Activated CD8-positive, alpha-beta memory T cell treated with anti-CD3 and anti-CD28 coated beads, Interleukin-2, amount 50 U/mL, for 48 hours (primary cell): ENCODE data around the gene SAMD8.
"Not testable (repeated sequence)": the region's sequence is repeated elsewhere in the genome, so short reads cannot be mapped to it uniquely, and the experiment has no call there.

Experiments
- DNase-seq: peaks from one replicate; pipeline ENCODE4 v3.0.0-alpha.2; 2020

SAMD8 gene

GRCh38 chr10:75146780-75147179, 35.3 kb downstream of the SAMD8 start:
- DNase-seq: no peak

GRCh38 chr10:75150656-75151055, 39.2 kb downstream of the SAMD8 start:
- no peak for DNase-seq

GRCh38 chr10:75159519-75159918, 48.1 kb downstream of the SAMD8 start:
- DNase-seq: no peak

DNA sequence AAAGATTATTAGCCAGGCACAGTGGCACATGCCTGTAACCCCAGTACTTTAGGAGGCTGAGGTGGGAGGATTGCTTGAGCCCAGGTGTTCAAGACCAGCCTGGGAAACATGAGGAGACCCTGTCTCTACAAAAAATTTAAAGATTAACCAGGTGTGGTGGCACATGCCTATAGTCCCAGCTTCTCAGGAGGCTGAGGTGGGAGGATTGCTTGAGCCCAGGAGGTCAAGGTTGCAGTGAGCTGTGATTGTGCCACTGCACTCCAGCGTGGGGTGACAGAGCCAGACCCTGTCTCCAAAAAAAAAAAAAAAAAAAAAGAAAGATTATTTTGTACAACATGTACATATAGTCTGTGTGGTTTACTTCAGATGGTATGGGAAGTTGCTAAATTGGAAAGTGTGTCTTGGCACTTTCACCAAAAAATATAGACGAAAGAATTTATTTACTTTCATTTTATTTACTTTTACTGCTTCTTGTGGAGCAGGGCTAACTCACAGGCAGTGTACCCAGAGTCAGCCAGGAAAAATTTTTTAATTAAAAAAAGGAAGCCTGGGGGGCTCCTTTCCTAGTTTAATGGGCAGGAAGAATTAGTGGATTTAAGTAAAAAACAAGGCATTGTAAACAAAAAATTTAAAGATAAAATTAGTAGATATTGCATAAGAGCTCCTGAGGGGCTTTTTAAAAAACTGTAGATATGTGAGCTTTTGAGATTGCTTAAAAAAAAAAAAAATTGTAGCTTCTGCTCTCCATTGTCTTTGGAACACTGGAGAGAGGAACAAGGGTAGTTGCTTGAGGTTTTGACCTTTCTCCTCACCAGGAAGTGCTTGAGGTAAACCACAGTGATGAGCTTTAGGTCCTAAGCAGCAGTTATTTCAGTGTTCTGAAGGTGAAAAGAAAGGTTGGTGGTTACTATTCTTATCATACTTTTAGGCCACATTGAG, 54.5 kb downstream of the SAMD8 start:
- no peak for DNase-seq

GRCh38 chr10:75166623-75166972, 55.1 kb downstream of the SAMD8 start:
- DNase-seq: no peak

- no peak for DNase-seq
Observed at GRCh38 chr10:75168275-75168674, 56.8 kb downstream of the SAMD8 start.

- DNase-seq: no peak
Observed at GRCh38 chr10:75170215-75170614, 58.8 kb downstream of the SAMD8 start.

GRCh38 chr10:75175046-75175445, 63.6 kb downstream of the SAMD8 start:
- DNase-seq: no peak

GRCh38 chr10:75176046-75176445, 64.6 kb downstream of the SAMD8 start:
- no peak for DNase-seq

DNA sequence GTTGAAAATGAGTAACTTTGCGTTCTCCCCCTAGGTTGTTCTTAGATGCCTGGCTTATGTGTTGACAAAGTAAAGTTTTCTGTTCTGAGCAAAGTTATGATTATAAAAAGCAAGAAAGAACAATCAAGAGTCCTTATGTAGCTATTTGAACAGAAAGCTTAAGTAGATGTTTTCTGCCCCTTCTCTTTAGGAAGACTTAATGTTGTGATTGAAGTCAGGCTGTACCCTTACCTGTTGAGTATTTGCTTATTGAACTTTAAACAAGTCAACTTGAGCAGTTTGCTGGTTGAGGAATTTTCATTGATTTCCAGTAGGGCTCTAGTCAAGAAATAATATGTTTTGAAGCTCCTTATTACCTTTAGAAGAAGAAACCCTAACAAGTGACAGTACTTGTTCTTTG, 65.3 kb downstream of the SAMD8 start:
- DNase-seq: no peak

DNA sequence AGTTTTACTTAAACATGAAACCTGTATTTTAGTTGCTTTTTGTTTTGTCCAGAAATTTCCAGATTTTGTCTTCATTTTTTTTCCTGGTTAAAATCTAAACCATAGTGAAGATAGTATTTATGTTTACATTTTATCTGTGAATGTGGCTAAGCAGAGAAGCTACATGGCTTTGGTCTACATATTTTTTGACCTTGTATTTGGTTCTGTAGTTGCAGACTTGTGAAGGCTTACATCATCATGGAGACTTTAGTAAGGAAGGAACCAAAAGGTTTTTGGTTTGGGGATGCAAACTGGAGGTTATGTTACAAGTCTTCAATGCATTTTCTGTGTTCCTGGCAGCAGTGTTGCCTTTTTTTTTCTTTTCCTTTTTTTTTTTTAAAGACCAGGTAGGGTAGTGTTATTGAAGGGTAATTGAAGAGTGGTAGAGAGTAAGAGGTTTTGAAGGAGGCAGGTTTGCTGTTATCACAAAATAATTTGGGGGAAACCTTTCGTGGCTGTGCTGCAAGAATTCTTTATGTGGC, 68.3 kb downstream of the SAMD8 start:
- DNase-seq: no peak

DNA sequence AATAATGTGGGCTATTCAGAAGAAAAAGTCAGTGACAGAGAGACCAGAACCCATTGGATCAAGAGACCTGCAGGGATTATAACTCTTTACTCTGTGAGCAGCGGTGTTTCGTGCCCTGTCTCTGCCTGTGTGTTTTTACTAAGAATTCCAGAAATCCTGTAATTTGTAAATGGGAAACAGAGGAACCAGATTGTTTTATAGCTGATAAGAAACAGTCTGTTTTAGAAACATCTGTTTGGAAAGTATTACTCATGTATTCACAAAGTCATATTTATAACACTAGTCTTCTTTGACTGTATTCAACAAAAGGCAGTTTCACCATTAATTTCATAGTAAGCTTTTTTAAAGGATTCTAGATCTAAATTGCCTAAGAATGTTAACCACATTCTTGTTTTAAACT, 69.1 kb downstream of the SAMD8 start:
- DNase-seq: no peak

DNA sequence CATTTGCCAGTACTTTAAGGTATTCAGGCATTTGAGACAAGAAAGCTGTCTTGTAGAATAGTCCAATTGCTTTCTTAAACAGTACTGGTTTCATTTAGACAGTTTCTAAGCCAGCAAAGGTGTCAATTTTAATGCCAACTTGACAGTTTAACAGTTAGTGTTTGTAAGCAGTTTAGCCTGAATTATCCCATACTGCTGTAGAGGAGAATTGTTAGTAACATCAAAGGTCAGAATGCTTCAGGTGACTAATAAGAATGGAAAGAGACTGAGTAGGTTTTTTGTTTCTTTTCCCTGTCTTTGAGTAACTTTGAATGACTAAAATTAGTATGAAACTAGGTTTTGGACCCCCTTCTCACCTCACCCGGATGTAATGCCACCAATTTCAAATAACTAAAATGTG, 69.6 kb downstream of the SAMD8 start:
- no peak for DNase-seq

- DNase-seq: no peak
Observed at GRCh38 chr10:75186310-75186709, 74.9 kb downstream of the SAMD8 start.

DNA sequence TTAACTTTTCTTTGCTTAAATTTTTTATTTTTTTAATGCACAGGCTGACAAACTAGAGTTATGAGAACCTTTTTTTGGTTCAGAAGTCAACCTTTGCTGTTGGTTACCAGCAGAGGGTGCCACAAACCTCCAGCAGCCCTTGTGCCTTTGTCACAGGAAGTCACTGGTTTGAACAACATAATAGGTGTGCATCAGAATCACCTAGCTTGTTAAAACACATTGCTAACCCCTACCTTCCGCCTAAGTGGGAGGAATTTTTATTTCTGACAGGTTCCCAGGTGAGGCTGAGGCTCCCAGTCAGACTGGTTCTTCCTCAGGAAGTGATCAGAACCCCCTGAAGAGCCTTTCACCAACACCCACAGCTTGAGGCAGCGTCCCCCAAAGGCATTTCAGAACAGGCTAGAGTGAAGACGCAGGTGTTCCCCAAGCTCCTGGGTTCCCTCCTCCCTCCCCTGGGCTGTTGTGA, 76.5 kb downstream of the SAMD8 start:
- peak; percentile 61 for DNase-seq

DNA sequence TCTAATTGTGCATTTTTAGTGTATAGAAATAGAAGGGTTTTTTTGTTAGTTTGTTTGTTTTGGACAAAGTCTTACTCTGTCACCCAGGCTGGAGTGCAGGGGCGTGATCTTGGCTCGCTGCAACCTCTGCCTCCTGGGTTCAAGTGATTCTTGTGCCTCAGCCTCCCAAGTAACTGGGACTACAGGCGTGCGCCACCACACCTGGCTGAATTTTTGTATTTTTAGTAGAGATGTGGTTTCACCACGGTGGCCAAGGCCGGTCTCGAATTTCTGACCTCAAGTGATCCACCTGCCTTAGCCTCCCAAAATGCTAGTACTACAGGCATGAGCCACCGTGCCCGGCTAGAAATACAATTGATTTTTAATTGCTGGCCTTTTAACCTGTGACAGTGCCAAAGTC, 77.1 kb downstream of the SAMD8 start:
- DNase-seq: not testable (repeated sequence)

DNA sequence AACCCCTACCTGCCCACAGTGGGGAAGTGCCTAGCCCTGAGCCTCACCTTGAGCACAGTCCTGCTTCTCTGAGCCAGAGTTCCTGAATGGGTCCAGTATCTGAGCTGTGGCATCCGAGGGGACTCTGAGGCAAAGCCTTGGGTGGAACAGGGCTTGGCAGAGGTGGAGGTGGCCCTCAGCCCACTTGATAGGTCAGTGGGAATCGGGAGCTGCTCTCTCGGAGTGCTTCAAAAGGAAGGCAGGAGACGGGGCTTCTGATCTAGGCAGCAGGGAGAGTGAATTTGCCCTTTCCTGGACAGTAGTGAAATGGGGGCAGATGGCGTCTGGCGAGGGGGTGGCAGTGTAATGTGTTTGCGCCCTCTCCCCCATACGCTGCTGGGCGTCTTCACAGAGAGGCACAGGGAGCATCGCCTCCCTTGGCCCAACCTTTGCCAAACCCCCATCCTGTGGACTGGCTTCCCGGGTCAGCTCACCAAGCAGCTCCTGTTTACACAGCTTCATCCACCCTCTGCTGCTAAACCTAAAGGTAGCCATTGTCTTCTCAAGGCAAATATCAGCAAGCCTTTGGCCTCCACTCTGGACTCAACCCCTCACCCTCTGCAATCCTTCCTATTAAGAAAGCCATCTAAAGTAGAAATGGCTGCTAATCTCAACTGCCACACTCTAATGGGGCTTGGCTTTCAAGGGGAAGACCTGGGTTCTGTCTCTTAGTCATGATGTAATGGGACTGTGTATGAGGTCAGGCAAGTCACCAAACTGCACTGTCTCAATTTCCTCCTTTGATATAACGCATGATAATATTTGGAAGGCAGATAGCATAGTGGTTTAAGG, 78.0 kb downstream of the SAMD8 start:
- DNase-seq: no peak

DNA sequence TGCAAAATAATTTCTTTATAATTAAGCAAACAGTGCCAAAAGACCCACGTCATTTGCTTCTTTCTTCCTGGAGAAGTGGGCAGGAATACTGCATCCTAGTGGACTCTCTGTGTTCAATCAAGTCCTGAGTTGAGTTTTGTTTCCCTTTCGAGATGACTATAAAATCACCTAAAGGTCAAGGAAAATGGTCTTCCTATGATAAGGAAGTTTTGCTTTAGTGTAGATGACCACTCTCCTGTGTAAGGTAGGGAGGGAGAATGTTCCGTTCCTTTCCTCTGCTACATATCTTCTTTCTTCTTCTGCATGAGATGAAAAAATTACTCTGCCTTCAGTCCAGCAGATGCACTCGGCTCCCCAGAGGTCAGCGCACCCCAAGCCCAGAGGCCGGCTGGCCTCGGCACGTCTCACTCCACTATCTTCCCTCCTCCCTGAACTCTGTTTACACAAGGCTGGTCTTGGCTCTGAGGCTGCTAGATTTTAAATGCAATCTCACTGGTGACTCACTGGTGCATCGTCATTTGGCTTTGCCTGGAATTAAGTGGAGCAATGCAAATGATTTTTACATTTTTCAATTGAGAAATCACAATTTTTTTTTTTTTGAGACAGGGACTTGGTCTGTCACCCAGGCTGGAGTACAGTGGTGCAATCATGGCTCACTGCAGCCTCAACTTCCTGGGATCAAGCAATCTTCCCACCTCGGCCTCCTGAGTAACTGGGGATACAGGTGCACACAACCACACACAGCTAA, 80.5 kb downstream of the SAMD8 start:
- no peak for DNase-seq

DNA sequence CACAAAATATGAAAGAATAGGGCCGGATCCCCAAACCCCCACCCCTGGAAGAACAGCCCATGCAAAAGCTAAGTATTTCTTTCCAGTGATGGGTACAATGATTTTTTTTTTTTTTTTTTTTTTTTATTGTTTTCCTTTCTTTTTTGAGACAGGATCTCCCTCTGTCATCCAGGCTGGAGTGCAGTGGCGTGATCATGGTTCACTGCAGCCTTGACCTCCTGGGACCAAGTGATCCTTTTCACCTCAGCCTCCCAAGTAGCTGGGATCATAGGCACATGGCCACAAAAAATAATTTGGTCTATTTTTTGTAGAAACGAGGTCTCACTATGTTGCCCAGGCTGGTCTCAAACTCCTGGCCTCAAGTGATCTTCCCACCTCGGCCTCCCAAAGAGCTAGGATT, 83.2 kb downstream of the SAMD8 start:
- DNase-seq: peak; percentile 17

GRCh38 chr10:75195035-75195763, 83.7 kb downstream of the SAMD8 start:
- no peak for DNase-seq

- DNase-seq: peak; percentile 22
Observed at GRCh38 chr10:75197066-75197465, 85.6 kb downstream of the SAMD8 start.

DNA sequence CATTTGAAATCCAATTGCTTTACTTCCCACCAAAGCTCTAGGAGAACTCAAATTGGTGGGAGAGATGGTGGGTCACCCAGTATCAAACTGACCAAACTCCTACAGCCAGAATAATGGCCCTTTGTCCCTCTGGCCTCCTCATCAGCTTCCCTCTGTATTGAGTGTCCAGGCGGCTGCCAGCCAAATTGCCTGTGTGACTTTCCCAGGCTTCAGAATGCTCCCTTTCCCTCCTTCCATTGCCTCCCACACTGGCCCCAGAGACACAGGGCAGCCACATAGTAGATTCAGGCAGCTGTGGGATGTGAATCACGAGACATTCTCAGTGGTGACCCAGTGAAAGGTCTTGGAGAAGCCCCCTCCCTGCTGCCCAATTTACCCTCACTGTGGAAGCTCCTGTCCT, 86.5 kb downstream of the SAMD8 start:
- DNase-seq: peak; percentile 32
